Right ventricle myocardium superior (tissue), 1 donor: ENCODE results near the gene ARSG. TPM values are rescaled to one million over a fixed set of nuclear protein-coding genes. Genes with fewer than 3 reads are reported as not detected.
A peak's percentile ranks its signal among the peaks of the same experiment; 100 is the strongest.

Source experiments
- ATAC-seq: fragments of 200-7000 bp; cut with Tn5 transposase; one replicate; pipeline ENCODE4 v1.9.1; 2020; ENCODE audit warnings: mild to moderate bottlenecking; ENCODE audit not compliant: poor library complexity
- DNase-seq: peaks from one replicate; pipeline ENCODE4 v3.0.0-alpha.2; 2020
- intact Hi-C: fragments of 100-400 bp; cut with DNase I; formaldehyde crosslinking; loops from one replicate; pipeline ENCODE4 v1.11.2; 2022
- total RNA-seq: library from RNA; stranded (reverse); fragmentation: NEBNext Ultra II Directional; extraction: Animal tissue kit (Norgen Biotek cat#: 25700); gene quantifications from one replicate; pipeline ENCODE4 v1.2.1, GENCODE V29; 2021
- donor health status: DM: no; HTN: yes; CAD: no; lungs with severe emphysema.

The ARSG gene
- total RNA-seq, 1 donor from 2014 or later: 3.1 TPM

DNA sequence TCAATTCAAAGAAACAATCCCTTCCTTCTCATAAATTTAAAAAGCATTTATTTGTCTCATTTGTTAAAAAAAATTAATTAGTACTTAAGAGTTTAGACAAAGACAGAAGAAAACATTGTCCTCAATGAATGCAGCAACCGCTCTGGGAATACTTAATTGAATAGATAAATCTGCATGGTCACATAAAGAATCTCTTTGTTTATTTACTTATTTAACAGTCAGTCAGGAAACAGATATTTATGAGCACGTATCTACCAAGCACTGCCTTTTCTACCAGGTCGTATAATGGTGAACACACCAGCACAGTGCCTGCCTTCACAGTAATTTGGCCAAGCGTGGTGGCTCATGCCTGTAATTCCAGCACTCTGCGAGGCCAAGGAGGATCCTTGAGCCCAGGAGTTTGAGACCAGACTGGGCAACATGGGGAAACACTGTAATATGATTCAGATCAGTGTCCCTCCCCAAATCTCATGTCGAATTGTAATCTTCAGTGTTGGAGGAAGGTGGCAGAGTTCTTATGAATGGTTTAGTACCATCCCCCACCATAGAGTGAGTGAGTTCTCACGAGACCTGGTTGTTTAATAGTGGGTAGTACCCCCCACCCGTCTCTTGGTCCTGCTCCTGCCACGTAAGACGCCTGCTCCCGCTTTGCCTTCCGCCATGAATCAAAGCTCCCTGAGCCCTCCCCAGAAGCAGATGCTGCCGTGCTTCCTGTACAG, 157.9 kb downstream of the ARSG start:
- no peak for DNase-seq
- intact Hi-C loops: no loop called here
- no peak for ATAC-seq

DNA sequence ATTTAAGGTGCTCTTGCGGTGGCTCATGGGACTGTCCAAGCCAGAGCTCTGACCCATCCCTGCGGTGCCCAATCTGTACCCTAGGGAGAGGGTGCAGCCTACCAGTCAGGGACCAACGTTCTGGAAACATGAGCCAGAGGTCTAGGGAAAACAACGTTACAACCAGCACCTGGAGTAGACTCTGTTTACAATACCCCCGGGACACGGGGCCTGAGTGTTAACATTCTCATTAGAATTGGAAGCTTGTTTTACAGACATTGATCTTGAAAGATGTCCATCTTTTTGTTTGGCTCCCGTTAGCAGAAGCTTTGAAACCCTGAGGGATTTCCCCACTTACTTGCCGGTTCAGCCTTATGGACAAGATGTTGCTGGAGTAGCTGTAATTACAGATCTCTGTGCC, 159.1 kb downstream of the ARSG start:
- intact Hi-C loops: no loop called here
- ATAC-seq (no peak), DNase-seq (no peak)

DNA sequence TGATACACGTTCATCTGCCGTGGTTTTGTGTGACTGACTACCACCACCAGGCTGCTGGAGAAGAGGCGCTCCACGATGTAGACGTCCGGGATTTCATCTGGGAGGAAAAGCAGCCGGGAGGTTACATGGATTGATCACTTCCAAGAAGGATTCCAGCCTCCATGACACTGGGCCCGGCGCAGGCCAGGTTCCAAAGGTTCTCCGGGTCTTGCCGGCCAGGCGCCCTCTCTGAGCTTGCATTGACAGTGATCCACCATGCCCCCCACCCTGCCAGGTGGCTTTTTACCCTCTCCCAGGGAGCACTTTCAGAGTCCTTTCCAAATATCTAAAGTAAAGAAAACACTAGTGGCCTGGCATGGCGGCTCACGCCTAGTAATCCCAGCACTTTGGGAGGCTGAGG, 159.5 kb downstream of the ARSG start:
- no peak for DNase-seq
- no peak for ATAC-seq
- intact Hi-C loops: no loop called here

DNA sequence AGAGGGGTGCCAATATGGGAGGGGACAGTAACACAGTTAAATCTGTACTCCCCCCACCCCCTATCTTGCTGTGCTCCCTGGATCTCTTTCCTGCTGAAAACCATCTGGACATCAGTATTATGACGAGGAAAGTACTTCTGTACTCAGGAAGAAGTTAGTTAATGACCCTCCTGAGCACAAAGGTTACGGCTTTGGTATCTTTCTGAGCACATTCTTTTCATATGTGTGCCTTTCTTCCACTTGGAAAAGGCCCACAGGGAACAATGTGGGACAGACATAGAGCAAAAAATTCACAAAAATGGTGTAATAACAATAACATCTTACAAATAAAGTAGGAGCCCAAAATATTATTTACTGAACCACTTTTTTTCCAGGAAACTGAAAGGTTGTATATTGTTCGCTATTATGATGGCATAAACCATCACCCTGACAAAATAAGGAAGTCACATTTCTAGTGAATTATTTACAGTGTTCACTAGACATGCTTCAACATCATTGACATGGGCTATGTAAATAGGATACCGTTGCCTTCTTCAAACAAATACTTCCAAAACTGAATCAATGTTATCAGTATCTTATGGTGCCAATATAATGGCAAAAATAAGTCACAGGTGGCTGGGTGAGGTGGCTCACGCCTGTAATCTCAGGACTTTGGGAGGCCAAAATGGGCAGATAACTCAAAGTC, 160.5 kb downstream of the ARSG start:
- intact Hi-C loops: no loop called here
- DNase-seq (no peak), ATAC-seq (no peak)

DNA sequence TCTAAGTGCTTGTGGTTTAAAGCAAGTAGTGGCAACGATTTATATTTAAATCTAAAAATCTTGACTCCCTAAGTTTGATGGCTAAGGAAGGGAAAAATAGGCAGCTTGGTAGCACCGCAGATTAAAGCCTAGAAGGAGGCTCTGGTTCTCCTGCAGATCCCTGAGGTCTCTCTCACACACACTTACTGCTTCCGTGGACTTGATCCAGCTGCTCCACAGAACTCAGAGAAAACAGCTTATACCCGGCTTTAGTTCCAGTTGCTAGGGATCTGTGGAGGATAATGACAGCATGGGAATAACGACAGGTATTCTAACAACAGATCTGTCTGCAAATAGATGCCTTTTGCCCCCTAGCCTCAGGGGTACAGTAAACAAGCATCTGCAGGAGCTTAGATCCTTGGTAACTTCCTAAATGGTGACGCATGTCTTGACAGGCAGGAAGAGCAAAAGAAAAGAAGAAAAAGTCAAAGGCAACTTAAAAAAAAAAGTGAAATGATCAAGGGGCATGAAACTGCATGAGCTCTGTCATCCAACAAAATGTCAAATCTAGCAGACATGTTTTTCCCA, 161.5 kb downstream of the ARSG start:
- DNase-seq (no peak), ATAC-seq (no peak)
- intact Hi-C loops: no loop called here

DNA sequence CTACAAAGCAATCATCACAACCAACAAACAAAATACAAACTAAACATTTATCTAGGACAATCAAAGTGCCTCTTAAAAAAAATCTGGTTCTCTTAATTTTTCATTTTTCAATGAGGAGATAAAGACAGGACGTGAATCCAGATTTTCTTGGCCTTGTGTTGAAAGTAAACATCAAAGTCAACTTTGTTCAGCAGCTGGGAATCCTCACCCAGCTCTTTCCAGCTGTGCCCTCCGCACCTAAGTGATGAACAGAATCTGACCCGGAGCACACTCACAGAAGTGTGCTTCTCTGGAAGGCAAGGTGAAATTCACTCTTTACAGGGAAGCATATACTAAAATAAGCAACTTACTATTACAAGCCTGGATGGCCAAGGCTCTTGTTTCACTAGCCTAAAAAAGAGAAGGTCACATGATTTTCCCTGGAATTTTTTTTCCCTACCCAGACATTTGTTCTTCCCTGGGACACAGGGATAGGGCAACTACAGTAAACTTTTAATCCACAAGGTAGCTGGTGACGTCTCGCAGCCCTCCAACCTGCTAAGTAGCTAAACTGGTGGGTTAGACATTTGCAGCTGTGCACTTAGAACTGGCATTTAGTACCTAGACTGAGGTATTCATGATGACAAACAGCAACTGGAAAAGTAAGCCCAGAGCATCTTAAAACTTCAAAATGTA, 162.8 kb downstream of the ARSG start:
- intact Hi-C loops: no loop called here
- DNase-seq: no peak

DNA sequence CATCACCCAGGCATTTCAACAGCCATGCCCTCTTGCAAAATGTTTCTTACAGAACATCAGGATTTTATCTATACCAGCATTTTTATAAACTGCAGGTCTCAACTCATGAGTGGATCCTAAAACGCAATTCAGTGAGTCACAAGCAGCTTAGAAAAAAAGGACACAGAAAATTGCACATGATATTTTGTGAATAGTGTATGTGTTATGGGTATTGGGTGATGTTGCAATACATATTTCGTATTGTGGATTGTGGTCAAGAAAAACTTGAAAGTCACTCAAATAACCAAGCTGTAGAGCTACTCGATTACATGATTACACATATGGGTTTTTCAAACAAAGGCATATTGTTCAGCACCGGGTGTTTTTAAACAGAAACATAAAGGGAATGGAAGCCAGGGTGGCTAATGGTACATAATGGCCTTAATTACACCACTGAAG, 164.6 kb downstream of the ARSG start:
- intact Hi-C loops: loop anchor here (5.0 kb wide), 1 partner anchor 194 kb away; no protein-coding TSS in a partner anchor
- ATAC-seq (no peak), DNase-seq (no peak)

More for the DNA sequence above, 162.8 kb downstream of the ARSG start:
- ATAC-seq: no peak

DNA sequence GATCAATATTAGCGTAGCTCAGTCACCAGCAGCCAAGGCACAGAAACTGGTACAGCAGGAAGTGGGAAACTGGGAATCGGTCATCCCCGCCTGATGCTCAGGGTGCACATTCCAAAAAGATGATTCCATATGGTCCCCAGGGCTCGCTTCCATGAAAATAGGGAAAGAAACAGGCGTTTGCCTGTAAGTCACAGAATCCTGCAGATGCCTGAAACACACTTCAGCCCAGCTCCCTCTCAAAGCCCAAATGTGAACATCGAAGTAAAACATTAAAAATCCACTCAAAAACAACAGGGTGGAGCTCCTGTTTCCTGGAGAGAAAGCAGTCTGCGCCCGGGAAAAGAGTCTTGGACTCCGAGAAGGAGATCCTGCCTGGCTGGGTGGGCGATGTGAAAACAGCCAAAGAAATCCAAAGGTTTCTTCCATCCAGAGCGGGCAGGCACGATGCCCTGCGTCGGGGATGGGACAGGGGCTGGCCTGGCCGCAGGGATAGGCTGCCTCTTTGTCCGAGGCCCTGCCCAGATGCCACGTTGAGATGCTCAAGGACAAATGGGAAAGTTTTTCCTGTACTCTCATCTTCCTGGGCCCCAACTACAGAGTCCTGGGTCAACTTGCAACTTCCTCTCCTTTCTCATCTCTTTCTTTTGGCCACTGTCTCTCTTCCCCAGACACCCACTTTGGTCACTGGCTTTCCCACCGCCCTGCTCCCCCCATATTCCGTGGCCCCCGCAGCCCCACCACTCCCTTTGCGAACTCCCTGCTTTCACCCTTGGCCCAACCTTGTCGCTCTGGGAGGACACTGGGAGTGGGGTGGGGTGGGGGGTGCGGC, 165.3 kb downstream of the ARSG start:
- DNase-seq: peak; percentile 89
- intact Hi-C loops: loop anchor here (5.0 kb wide), 1 partner anchor 194 kb away; no protein-coding TSS in a partner anchor

DNA sequence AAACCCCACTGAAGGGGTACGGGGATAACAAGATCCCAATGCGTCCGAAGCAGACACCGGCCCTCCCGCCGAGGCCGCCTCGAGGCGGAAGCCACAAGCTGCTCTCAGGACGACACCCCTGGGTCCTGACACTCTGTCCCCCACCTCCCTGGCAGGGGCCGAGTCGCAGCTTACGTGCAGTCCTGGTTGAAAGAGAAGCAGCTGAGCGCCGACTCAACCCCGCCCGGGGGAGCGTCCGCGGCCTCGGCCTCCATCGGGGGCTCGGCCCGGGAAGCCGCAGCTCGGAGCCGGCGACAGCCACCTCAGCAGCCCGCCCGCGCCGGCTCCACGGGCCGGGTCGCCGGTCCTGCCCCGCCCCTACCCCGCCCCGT, 165.9 kb downstream of the ARSG start, which contains the start of gene WIPI1:
Gene WIPI1, minus strand, starts transcription at position 329 of the 371 bp plus-strand sequence. Its CDS starts 75 bp downstream, at position 254.
- intact Hi-C loops: loop anchor here (5.0 kb wide), 1 partner anchor 195 kb away; no protein-coding TSS in a partner anchor
- ATAC-seq (no peak), DNase-seq (no peak)

More for the DNA sequence above, 165.3 kb downstream of the ARSG start:
- ATAC-seq: peak; percentile 76

DNA sequence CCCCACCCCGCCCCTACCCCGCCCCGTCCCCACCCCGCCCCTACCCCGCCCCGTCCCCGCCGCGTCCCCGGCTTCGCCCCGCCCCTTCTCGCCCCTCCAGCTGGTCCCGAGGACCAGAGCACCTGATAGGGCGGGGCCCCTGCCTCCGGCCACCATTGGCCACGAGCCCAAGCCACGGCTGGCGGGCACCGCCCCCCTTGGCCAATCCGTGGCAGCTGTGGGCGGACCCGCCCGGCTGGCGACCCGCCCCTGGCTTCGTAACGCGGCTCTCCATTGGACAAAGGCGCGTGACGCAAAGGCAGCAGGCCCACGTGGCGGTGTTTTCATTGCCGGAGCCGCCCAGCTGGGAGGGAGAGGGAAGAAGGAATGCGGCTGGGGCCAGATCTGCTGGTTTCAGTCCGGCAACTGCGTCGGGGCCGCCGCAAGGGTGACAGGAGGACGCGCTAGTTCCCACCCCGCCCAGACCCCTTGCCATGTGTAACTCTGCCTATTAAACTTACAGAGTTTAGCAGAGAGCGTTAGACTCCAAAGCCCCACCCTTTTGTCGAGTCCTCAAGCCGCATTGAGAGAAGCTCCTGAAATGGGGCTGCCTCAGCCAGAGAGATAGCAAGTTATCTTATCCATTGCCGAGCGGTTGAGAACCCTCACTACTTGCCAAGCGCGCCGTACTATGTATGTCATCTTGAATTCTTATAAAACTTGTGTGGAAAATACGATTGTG, 166.4 kb downstream of the ARSG start:
- intact Hi-C loops: loop anchor here (5.0 kb wide), 1 partner anchor 195 kb away; no protein-coding TSS in a partner anchor
- peak; percentile 87 for ATAC-seq

DNA sequence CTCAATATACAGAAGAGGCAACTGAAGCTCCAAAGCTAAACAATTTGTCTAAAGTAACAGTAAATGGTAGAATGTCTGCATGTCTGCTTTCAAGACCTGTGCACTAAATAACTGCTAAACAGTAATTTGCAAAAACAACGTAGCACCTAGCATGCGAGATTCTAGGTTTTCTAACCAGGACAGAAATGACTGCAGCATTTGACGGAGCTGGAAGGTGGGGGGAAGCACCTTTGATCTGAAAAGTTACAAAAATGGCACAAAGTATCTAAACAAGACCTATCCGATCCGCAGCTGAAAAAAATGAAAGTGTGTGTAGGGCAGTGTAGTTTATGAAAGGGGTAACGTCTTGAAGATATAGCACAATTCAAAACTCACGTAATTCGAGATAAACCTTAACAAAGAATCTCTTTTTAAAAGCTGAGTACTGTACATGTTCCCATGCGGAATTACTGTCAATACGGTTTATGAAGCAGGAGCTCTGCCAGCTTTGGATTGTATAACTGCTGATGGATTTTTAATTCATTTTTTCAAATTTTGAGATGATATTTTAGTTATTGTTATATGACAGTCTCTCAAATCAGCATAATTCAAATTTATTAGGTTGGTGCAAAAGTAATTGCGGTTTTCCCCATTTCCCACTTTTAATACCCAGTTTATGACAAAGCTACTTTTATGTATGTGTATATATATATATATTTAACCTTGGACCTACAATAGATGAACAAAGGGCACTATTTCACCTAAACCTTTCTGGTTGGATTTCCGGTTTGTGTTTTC, 167.2 kb downstream of the ARSG start:
- intact Hi-C loops: loop anchor here (5.0 kb wide), 1 partner anchor 196 kb away; no protein-coding TSS in a partner anchor
- ATAC-seq (no peak), DNase-seq (no peak)

More for the DNA sequence above, 166.4 kb downstream of the ARSG start:
- DNase-seq: peak; percentile 100

DNA sequence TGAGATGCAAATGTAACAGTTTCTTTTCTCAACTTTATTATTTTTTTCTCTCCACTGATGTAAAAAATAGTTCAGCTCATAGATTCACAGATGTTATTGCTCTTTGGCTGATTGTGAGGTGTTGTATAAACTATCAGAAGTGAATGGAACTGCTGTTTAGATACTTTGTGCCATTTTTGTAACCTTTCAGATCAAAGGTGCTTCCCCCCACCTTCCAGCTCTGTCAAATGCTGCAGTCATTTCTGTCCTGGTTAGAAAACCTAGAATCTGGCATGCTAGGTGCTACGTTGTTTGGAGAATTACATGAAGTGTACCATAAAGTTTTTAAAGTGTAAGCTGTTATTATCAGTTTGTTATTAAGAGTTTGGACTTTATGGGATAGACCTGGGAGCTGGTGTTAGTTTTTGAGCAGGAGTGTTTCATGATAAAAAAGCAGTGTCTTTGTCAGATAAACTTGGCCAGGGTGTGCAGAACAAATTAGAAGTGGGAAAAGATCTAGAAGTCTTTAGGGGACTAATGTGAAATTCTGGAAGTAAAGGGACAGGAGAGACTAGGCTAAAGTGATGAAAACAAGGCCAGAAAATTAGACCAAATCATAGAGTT, 167.8 kb downstream of the ARSG start:
- DNase-seq: no peak
- intact Hi-C loops: loop anchor here (5.0 kb wide), 1 partner anchor 197 kb away; no protein-coding TSS in a partner anchor
- ATAC-seq: no peak

DNA sequence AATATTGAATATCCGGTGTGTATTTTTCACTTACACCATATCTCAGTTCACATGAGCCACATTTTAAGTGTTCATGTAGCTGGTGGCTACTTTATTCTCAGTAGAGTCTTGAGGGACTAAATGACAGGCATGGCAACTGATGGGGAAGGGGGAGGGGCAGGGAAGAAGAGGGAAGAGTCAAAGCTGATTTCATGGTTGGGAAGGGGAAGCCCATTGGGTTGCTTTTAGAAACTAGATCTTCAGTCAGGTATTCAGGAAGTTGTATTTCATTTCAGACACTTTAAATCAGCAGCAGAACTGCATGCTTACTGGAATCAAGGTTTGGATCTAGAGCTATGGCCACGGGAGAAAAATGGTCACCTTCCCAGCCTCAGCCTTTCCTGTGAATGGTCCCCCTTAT, 168.9 kb downstream of the ARSG start:
- intact Hi-C loops: loop anchor here (10.0 kb wide), 1 partner anchor 285 kb away; no protein-coding TSS in a partner anchor
- ATAC-seq (no peak), DNase-seq (no peak)

DNA sequence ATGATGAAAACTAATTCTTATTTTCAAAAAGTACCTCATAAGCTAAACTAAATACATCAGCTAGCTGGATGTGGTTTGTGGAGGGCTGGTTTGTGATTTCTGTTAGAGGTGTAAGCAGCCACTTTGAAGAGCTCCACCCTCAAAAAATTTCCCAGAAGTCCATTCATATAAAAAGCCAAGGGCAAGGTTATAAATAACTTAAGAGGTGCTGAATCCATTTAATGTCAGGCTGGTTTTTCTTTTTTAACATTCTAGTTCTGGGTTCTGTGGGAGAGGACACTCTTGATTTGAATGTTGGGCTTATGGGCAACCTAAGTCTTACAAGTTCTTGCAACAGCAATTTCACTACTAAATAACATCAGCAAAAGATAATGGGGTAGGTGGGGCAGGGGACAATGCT, 169.4 kb downstream of the ARSG start:
- intact Hi-C loops: loop anchor here (10.0 kb wide), 1 partner anchor 286 kb away; no protein-coding TSS in a partner anchor
- ATAC-seq: no peak

DNA sequence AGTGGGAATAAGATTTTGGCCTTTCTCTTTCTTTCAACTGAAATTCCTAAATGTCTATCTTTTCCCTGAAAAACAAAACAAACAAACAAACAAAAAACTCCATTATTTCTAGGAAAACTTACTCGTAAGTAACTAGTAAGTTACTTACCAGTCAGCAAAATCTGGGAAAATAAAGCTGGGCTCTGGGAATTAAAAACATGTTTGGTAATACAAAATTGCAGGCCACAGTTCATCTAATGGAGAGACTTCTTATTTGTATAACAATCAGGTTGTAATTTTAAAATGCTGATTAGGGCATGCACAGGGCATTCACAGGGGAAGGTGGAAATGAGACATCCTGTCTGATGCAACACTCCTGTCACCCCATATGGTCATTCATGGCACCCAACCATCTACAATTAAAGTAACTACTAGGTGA, 169.8 kb downstream of the ARSG start:
- DNase-seq (no peak), ATAC-seq (no peak)
- intact Hi-C loops: loop anchor here (10.0 kb wide), 1 partner anchor 286 kb away; no protein-coding TSS in a partner anchor

More for the DNA sequence above, 169.4 kb downstream of the ARSG start:
- DNase-seq: no peak

DNA sequence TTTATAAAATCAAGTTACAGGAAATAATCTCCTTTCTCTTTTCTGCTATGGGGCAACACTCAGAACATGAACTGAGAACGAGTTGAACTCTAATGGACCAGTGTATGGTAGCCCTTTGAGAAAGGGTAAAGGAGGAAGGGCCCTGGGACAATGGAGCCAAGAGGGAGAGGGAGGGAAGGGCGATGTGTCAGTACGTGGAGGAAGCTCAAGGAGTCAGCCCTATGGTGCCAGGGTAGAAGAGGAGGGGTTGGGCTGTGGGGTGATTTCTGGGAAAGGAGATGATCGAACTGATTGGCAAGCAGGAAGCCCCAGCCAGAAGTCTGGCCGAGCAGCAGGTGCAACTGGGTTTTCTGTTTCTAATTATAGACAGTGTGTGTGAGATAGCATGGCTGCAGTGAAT, 170.3 kb downstream of the ARSG start:
- intact Hi-C loops: loop anchor here (10.0 kb wide), 1 partner anchor 287 kb away; no protein-coding TSS in a partner anchor
- no peak for DNase-seq
- peak; percentile 6 for ATAC-seq
